ENCODE measurements around the gene FYN. TPM values are rescaled to one million over a fixed set of nuclear protein-coding genes. Genes with fewer than 3 reads are reported as not detected.

Gene FYN
- total and polyA plus RNA-seq, 2 of the 4 experiments (the other 2 are of a cell fraction) = 30.8 to 36.4 TPM

DNA sequence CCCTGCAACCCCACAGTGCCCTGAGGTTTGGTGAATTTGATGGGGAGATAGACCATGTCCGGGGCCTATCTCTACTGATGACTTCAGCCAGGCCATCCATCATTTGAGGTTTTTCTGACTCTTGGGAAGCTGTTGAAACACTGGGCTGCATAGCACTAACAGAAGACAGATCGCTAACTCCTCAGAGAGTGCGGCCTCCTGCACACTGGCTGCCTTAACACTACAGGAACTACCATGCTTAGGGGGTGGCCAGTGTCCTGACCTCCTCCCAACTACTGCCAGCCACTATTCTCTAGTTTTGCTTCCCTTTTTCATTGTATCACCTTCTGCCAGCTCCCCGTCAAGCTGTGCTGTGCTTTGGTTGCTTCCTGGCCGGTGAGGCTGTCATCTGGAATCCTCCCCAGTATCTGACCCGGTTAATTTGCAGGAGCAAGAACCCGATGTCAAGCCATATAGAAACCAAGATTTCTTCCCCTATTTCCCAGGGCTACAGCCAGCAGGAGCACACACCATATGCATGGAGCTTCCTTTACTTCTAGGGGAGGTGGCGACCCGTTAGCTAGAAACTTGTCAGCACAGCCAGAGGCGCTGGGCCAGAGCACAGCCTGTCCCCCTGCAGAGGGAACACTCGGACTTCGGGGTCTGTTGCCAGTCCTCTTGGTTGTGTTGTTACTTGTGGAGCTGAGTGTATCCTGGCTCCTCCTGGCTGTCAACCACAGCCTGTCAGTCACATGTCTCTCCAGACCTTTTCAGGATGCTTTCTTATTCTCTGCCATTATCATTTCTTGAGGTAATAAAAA, 210.3 kb downstream of the FYN start (continued):
- TF ChIP-seq MAZ (IDR thresholded peaks at IDR 0.05; ENCODE audit: borderline replicate concordance, low read depth, low read length) = no peak

DNA sequence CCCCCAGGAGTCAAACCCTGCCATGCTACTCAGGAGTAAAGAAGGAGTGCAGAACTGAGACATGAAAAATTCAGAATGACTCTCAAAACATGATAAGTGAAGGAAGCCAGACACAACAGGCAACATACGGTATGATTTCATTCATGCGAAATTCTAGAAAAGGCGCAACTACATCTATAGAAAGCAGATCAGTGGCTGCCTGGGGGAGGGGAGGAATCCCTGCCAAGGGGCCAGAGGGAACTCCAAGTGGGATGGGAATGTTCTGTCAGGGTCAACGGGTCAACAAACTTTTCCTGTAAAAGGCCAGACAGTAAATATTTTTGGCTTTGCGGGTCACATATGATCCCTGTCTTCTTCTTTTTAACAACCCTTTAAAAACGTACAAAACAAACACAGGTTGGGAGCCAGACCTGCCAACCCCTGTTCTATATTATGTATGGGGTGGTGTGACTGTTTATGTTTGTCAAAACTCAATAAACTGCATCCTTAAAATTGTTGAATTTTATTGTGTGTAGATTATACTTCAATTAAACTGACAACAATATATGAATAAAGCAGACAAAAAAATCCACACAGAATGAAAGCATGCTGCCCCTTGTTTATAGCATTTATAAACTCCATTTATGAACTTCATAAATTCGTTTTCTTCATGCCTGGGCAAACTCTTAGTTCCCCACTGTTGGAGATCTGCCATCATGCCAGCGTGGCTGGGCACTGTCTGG, 211.0 kb downstream of the FYN start:
- Histone ChIP-seq H2AK5ac (ENCODE audit: low read depth, low read length) (no peak overlapping the region), H2AK9ac (replicated peaks; ENCODE audit: low read depth, low read length, poor library complexity) (no peak overlapping the region), H2BK20ac (ENCODE audit: low read depth, low read length) (no peak overlapping the region), H4K8ac (ENCODE audit: low read depth in 2 of 2, low read length in 2 of 2) (0 out of 4 replicates have a peak overlapping the region, but pooled peaks of 1 of the 2 experiments have one; percentile 20), H3K4me2 (ENCODE audit: low read depth, low read length) (no peak overlapping the region), H3K36me3 (ENCODE audit: control insufficient read depth, insufficient read depth, low read length) (peaks cover 1% of the 10 kb centered on the region; the same call in 1 of the 2 replicates), H3K4ac (ENCODE audit: low read depth, low read length) (no peak overlapping the region), H3K23ac (ENCODE audit: low read depth, low read length) (no peak overlapping the region), H4K5ac (ENCODE audit: low read depth, low read length) (no peak overlapping the region), H3K56ac (ENCODE audit: extremely low read depth, insufficient read depth, low read length) (no peak overlapping the region), H3K18ac (ENCODE audit: low read depth, low read length) (no peak overlapping the region), H3K79me1 (ENCODE audit: low read depth in 1 of 2, low read length in 2 of 2) (no peaks in the 10 kb centered on the region), H3K9me3 (ENCODE audit: control insufficient read depth, insufficient read depth, low read length) (no peaks in the 10 kb centered on the region), H3K4me1 (ENCODE audit: control insufficient read depth, insufficient read depth, low read length) (peaks cover 20% of the 10 kb centered on the region), H3K4me3 (ENCODE audit: insufficient read depth, low read depth, low read length) (no peak overlapping the region), H2BK120ac (ENCODE audit: low read depth, low read length) (no peak overlapping the region), H2BK5ac (ENCODE audit: low read depth, low read length, poor library complexity, severe bottlenecking) (no peak overlapping the region), H3K27me3 (ENCODE audit: control insufficient read depth, insufficient read depth, low read length) (no peaks in the 10 kb centered on the region), H3K9me1 (ENCODE audit: insufficient read depth, low read length) (peaks cover 4% of the 10 kb centered on the region; the same call in 1 of the 2 replicates), H3K27ac (ENCODE audit: insufficient read depth, low read length) (no peak overlapping the region), H4K20me1 (ENCODE audit: insufficient read depth, low read length) (no peaks in the 10 kb centered on the region), H3K14ac (replicated peaks; ENCODE audit: low read depth, low read length) (no peak overlapping the region), H3K9ac (ENCODE audit: low read depth, low read length) (no peak overlapping the region), H2BK15ac (ENCODE audit: low read depth, low read length) (no peak overlapping the region), H4K91ac (ENCODE audit: insufficient read depth, low read depth, low read length) (no peak overlapping the region), H2AFZ (replicated peaks; ENCODE audit: low read length, poor library complexity) (peak overlapping the region; percentile 52)
- intact Hi-C loops (cut with micrococcal nuclease) (no loop called here), in situ Hi-C loops (cut with MboI; ENCODE audit: low sequenced_read_pairs) (no loop called here), dilution Hi-C loops (cut with HindIII; ENCODE audit: low sequenced_read_pairs, unreplicated experiment) (no loop called here)
- ATAC-seq (ENCODE audit: low read depth) = no peak
- no peak for DNase-seq
- BruUV-seq (replicated peaks) = no TSS peak
- ChIA-PET CTCF (no interaction called here), POLR2A (ENCODE audit: unreplicated experiment) (no interaction called here)
- TF ChIP-seq RAD21 (IDR thresholded peaks at IDR 0.05; ENCODE audit: low read length) = no peak
- no peak for TF ChIP-seq MAZ (IDR thresholded peaks at IDR 0.05; ENCODE audit: borderline replicate concordance, low read depth, low read length)
- no peak for TF ChIP-seq POLR2A (IDR thresholded peaks at IDR 0.05; ENCODE audit: low read depth, low read length)
- WGBS, 2 experiments (ENCODE audit: extremely low coverage in 2 of 2, insufficient read length in 1 of 2) = no CpG with 5 or more reads among the region's 8 CpGs

Measured in IMR-90 (cell line).